Measurements from ENCODE around the gene MISP. TPM values are rescaled to one million over a fixed set of nuclear protein-coding genes. Genes with fewer than 3 reads are reported as not detected.

The MISP gene
- total and polyA plus RNA-seq, 9 of the 15 experiments (the other 6 are each of a cell fraction or from before 2014, with no cell fraction given): 0.04 to 0.29 (median 0.05) TPM; not detected in 5

GRCh38 chr19:798415-799075 lies 47.6 kb downstream of the MISP start:
- POLR2A ChIA-PET: interaction anchor here (0.6 to 2.4 kb wide), 14 partner anchors 10 to 343 kb away, joined by 3 to 20 read pairs (median 4); no protein-coding TSS in a partner anchor
- H4K20me1 ChIP-seq (replicated peaks; ENCODE audit: control insufficient read depth, insufficient read depth, low read length): peaks cover 55% of the 10 kb centered on the region
- TF ChIP-seq E2F6 (IDR thresholded peaks at IDR 0.05; ENCODE audit: borderline replicate concordance in 1 of 2, extremely low read depth in 1 of 2, insufficient read depth in 1 of 2, insufficient read length in 1 of 2, low read depth in 1 of 2, low read length in 1 of 2, poor library complexity in 1 of 2, severe bottlenecking in 1 of 2) (peak in 1 of 2 experiments; percentile 4), BRCA1 (IDR thresholded peaks at IDR 0.05) (no peak), BRCA1 (CRISPR knock-in tag; IDR thresholded peaks at IDR 0.05) (0 out of 2 replicates have a peak, but pooled peaks have one; percentile 67), RBM22 (IDR thresholded peaks at IDR 0.05; ENCODE audit: low read depth, low read length, poor library complexity, severe bottlenecking) (peak; percentile 65), HDAC1 (IDR thresholded peaks at IDR 0.05) (0 out of 4 replicates have a peak, but pooled peaks of 1 of the 2 experiments have one; percentile 11), SNIP1 (IDR thresholded peaks at IDR 0.05; ENCODE audit: low read depth) (no peak), KDM5B (IDR thresholded peaks at IDR 0.05; ENCODE audit: insufficient replicate concordance, low read depth, low read length) (peak; percentile 46), SAFB2 (IDR thresholded peaks at IDR 0.05; ENCODE audit: borderline replicate concordance, low read depth, low read length, severe bottlenecking) (no peak), SUPT5H (IDR thresholded peaks at IDR 0.05) (peak; percentile 34; the same call in 1 of the 2 replicates), POLR2G (IDR thresholded peaks at IDR 0.05; ENCODE audit: low read depth, low read length) (peak; percentile 82), PRPF4 (IDR thresholded peaks at IDR 0.05; ENCODE audit: insufficient read depth, low read depth, low read length, poor library complexity, severe bottlenecking) (peak; percentile 80), SIN3A (IDR thresholded peaks at IDR 0.05; ENCODE audit: borderline replicate concordance in 2 of 2, control insufficient read depth in 1 of 2, low read depth in 2 of 2, low read length in 2 of 2) (peak in 1 of 2 experiments; percentile 79; a peak in 1 of 4 replicates), ZNF224 (CRISPR knock-in tag; IDR thresholded peaks at IDR 0.05) (no peak), RBFOX2 (IDR thresholded peaks at IDR 0.05; ENCODE audit: low read depth, low read length) (peak; percentile 87), CHD1 (IDR thresholded peaks at IDR 0.05; ENCODE audit: low read length) (peak; percentile 87), MLLT1 (IDR thresholded peaks at IDR 0.05) (peak in 1 of 2 experiments; percentile 59; a peak in 2 of 4 replicates), PML (IDR thresholded peaks at IDR 0.05; ENCODE audit: low read length) (0 out of 2 replicates have a peak, but pooled peaks have one; percentile 31), HCFC1 (IDR thresholded peaks at IDR 0.05; ENCODE audit: low read depth, low read length) (no peak)

More at GRCh38 chr19:798415-799075, 47.6 kb downstream of the MISP start:
- Histone ChIP-seq H3K4me3 (peak overlapping the region; percentile 99), H3K36me3 (ENCODE audit: control insufficient read depth, insufficient read depth, low read length) (peaks cover 55% of the 10 kb centered on the region), H3K4me2 (ENCODE audit: insufficient read depth, low read length) (peak overlapping the region; percentile 85), H3K9me1 (ENCODE audit: control insufficient read depth, insufficient read depth, low read length) (peaks cover 16% of the 10 kb centered on the region), H3K9ac (ENCODE audit: insufficient read depth in 1 of 2, low read depth in 2 of 2, low read length in 2 of 2) (peak overlapping the region; percentile 98 to 99), H3K27me3 (ENCODE audit: control insufficient read depth in 2 of 2, insufficient read depth in 2 of 2, low read length in 2 of 2) (no peaks in the 10 kb centered on the region), H2AFZ (ENCODE audit: low read depth, low read length) (no peak overlapping the region), H3K27ac (ENCODE audit: extremely low read depth, low read depth, low read length) (peak overlapping the region; percentile 98), H3K79me2 (ENCODE audit: control insufficient read depth, insufficient read depth, low read length) (peaks cover 73% of the 10 kb centered on the region), H3K9me3 (replicated peaks; ENCODE audit: control insufficient read depth, insufficient read depth, low read depth, low read length) (peaks cover 3% of the 10 kb centered on the region; the same call in 1 of the 2 replicates), H3K4me1 (replicated peaks in 1 of 2; ENCODE audit: control insufficient read depth in 2 of 2, insufficient read depth in 2 of 2, low read length in 2 of 2) (peaks cover 24 to 82% of the 10 kb centered on the region in 2 experiments)
- intact Hi-C loops (cut with micrococcal nuclease): loop anchor here (1.0 kb wide), 1 partner anchor 27 kb away; no protein-coding TSS in a partner anchor
- CTCF ChIA-PET (ENCODE audit: low intra/inter-chr PET ratio): interaction anchor here (0.6 to 1.1 kb wide), 2 partner anchors 27 to 126 kb away, joined by 3 to 4 read pairs; no protein-coding TSS in a partner anchor
- in situ Hi-C loops (cut with MboI): no loop called here
- no TSS peak for BruUV-seq (replicated peaks)
- ATAC-seq (peak; percentile 2), FAIRE-seq (no peak), DNase-seq (ENCODE audit: extremely low read depth in 1 of 4, low spot score in 3 of 4) (peak in 2 of 4 experiments; percentile 36 to 39)
- under 1% methylated on average over 36 of the region's 44 CpGs for WGBS (ENCODE audit: insufficient coverage, low coverage, missing lambda C conversion rate)
